Memory B cell (primary cell): ENCODE measurements around the gene AKNA.

ENCODE experiments used
- ATAC-seq: fragments of 150-1000 bp; cut with Tn5 transposase; 2 replicates; pipeline ENCODE4 v1.10.0; 2021; ENCODE audit warnings: low read depth, mild to moderate bottlenecking, moderate library complexity
- DNase-seq, 2 donors: peaks; one replicate each; pipeline ENCODE4 v3.0.0; 2022; ENCODE audit warnings: low spot score in 2 of 2
- H3K27ac Mint-ChIP-seq: one replicate; pipeline ENCODE4 v1.8.0; 2022; ENCODE audit warnings: mild to moderate bottlenecking, moderate library complexity, mixed read lengths
- H3K27me3 Mint-ChIP-seq: one replicate; pipeline ENCODE4 v1.8.0; 2022; ENCODE audit warnings: mixed read lengths
- H3K36me3 Mint-ChIP-seq: one replicate; pipeline ENCODE4 v1.8.0; 2022; ENCODE audit warnings: mild to moderate bottlenecking, mixed read lengths
- H3K4me1 Mint-ChIP-seq: one replicate; pipeline ENCODE4 v1.8.0; 2022; ENCODE audit warnings: mixed read lengths
- H3K4me3 Mint-ChIP-seq: one replicate; pipeline ENCODE4 v1.8.0; 2022; ENCODE audit warnings: mild to moderate bottlenecking, moderate library complexity, mixed read lengths
- H3K9me3 Mint-ChIP-seq: one replicate; pipeline ENCODE4 v1.8.0; 2022; ENCODE audit warnings: mixed read lengths

Gene AKNA

GRCh38 chr9:114396558-114397218, 8.9 kb upstream of the AKNA start:
- H3K27ac Mint-ChIP-seq = peak overlapping the region; percentile 94
- no peaks in the 10 kb centered on the region for H3K9me3 Mint-ChIP-seq
- H3K27me3 Mint-ChIP-seq = no peaks in the 10 kb centered on the region
- H3K4me3 Mint-ChIP-seq = peak overlapping the region; percentile 86
- no peak for DNase-seq
- H3K4me1 Mint-ChIP-seq = peaks cover 40% of the 10 kb centered on the region
- peaks cover 19% of the 10 kb centered on the region for H3K36me3 Mint-ChIP-seq
- no peak for ATAC-seq

- H3K4me1 Mint-ChIP-seq = peaks cover 47% of the 10 kb centered on the region
- DNase-seq (no peak), ATAC-seq (no peak)
- peaks cover 19% of the 10 kb centered on the region for H3K36me3 Mint-ChIP-seq
- H3K9me3 Mint-ChIP-seq = no peaks in the 10 kb centered on the region
- H3K27me3 Mint-ChIP-seq = no peaks in the 10 kb centered on the region
- peak overlapping the region; percentile 82 for H3K27ac Mint-ChIP-seq
- H3K4me3 Mint-ChIP-seq = peak overlapping the region; percentile 77
Observed at GRCh38 chr9:114395768-114396167, 8.0 kb upstream of the AKNA start.

GRCh38 chr9:114395334-114395617, 7.5 kb upstream of the AKNA start:
- Mint-ChIP-seq H3K4me1 (peaks cover 52% of the 10 kb centered on the region), H3K9me3 (no peaks in the 10 kb centered on the region), H3K4me3 (peak overlapping the region; percentile 49), H3K27me3 (no peaks in the 10 kb centered on the region), H3K27ac (peak overlapping the region; percentile 82), H3K36me3 (peaks cover 20% of the 10 kb centered on the region)
- ATAC-seq (no peak), DNase-seq (no peak)

- Mint-ChIP-seq H3K27me3 (no peaks in the 10 kb centered on the region), H3K36me3 (peaks cover 21% of the 10 kb centered on the region), H3K4me3 (peak overlapping the region; percentile 49), H3K4me1 (peaks cover 58% of the 10 kb centered on the region), H3K9me3 (no peaks in the 10 kb centered on the region), H3K27ac (peak overlapping the region; percentile 82)
- no peak for DNase-seq
- no peak for ATAC-seq
Observed at GRCh38 chr9:114394523-114395333, 6.9 kb upstream of the AKNA start.

- DNase-seq = no peak
- H3K4me3 Mint-ChIP-seq = peak overlapping the region; percentile 35
- ATAC-seq = no peak
- peak overlapping the region; percentile 78 for H3K27ac Mint-ChIP-seq
- no peaks in the 10 kb centered on the region for H3K9me3 Mint-ChIP-seq
- H3K27me3 Mint-ChIP-seq = no peaks in the 10 kb centered on the region
- H3K36me3 Mint-ChIP-seq = peaks cover 24% of the 10 kb centered on the region
- peaks cover 70% of the 10 kb centered on the region for H3K4me1 Mint-ChIP-seq
Observed at GRCh38 chr9:114392749-114393112, 4.9 kb upstream of the AKNA start.

GRCh38 chr9:114390952-114391351, 3.2 kb upstream of the AKNA start:
- no peaks in the 10 kb centered on the region for H3K9me3 Mint-ChIP-seq
- no peak for DNase-seq
- peak overlapping the region; percentile 72 for H3K4me3 Mint-ChIP-seq
- H3K36me3 Mint-ChIP-seq = peaks cover 25% of the 10 kb centered on the region
- H3K27me3 Mint-ChIP-seq = no peaks in the 10 kb centered on the region
- peak overlapping the region; percentile 92 for H3K27ac Mint-ChIP-seq
- no peak for ATAC-seq
- H3K4me1 Mint-ChIP-seq = peaks cover 65% of the 10 kb centered on the region

GRCh38 chr9:114389612-114390368, 2.0 kb upstream of the AKNA start:
- no peaks in the 10 kb centered on the region for H3K27me3 Mint-ChIP-seq
- H3K4me3 Mint-ChIP-seq = peak overlapping the region; percentile 72
- H3K36me3 Mint-ChIP-seq = peaks cover 21% of the 10 kb centered on the region
- ATAC-seq (peak; percentile 6), DNase-seq (no peak)
- H3K9me3 Mint-ChIP-seq = no peaks in the 10 kb centered on the region
- H3K4me1 Mint-ChIP-seq = peaks cover 59% of the 10 kb centered on the region
- H3K27ac Mint-ChIP-seq = peak overlapping the region; percentile 92

GRCh38 chr9:114388764-114389375, 1.1 kb upstream of the AKNA start:
- peak overlapping the region; percentile 92 for H3K27ac Mint-ChIP-seq
- DNase-seq = no peak
- no peak for ATAC-seq
- H3K27me3 Mint-ChIP-seq = no peaks in the 10 kb centered on the region
- H3K4me1 Mint-ChIP-seq = peaks cover 56% of the 10 kb centered on the region
- H3K4me3 Mint-ChIP-seq = peak overlapping the region; percentile 95
- peaks cover 19% of the 10 kb centered on the region for H3K36me3 Mint-ChIP-seq
- H3K9me3 Mint-ChIP-seq = no peaks in the 10 kb centered on the region

GRCh38 chr9:114388357-114388682, 538 bp upstream of the AKNA start:
- no peaks in the 10 kb centered on the region for H3K9me3 Mint-ChIP-seq
- DNase-seq = no peak
- H3K36me3 Mint-ChIP-seq = peaks cover 19% of the 10 kb centered on the region
- no peak for ATAC-seq
- no peaks in the 10 kb centered on the region for H3K27me3 Mint-ChIP-seq
- H3K27ac Mint-ChIP-seq = peak overlapping the region; percentile 92
- peak overlapping the region; percentile 95 for H3K4me3 Mint-ChIP-seq
- H3K4me1 Mint-ChIP-seq = peaks cover 57% of the 10 kb centered on the region

GRCh38 chr9:114386886-114387679, 699 bp downstream of the AKNA start:
- H3K4me1 Mint-ChIP-seq = peaks cover 64% of the 10 kb centered on the region
- H3K4me3 Mint-ChIP-seq = peak overlapping the region; percentile 95
- H3K9me3 Mint-ChIP-seq = no peaks in the 10 kb centered on the region
- H3K27me3 Mint-ChIP-seq = no peaks in the 10 kb centered on the region
- H3K27ac Mint-ChIP-seq = peak overlapping the region; percentile 92
- DNase-seq (no peak), ATAC-seq (no peak)
- H3K36me3 Mint-ChIP-seq = peaks cover 18% of the 10 kb centered on the region

- Mint-ChIP-seq H3K27ac (peak overlapping the region; percentile 92), H3K9me3 (no peaks in the 10 kb centered on the region), H3K36me3 (peaks cover 17% of the 10 kb centered on the region), H3K4me3 (peak overlapping the region; percentile 95), H3K4me1 (peaks cover 65% of the 10 kb centered on the region), H3K27me3 (no peaks in the 10 kb centered on the region)
- no peak for DNase-seq
- ATAC-seq = no peak
Observed at GRCh38 chr9:114386361-114386885, 1.4 kb downstream of the AKNA start.

- peaks cover 17% of the 10 kb centered on the region for H3K36me3 Mint-ChIP-seq
- H3K9me3 Mint-ChIP-seq = no peaks in the 10 kb centered on the region
- no peaks in the 10 kb centered on the region for H3K27me3 Mint-ChIP-seq
- peak overlapping the region; percentile 92 for H3K27ac Mint-ChIP-seq
- peaks cover 57% of the 10 kb centered on the region for H3K4me1 Mint-ChIP-seq
- peak overlapping the region; percentile 95 for H3K4me3 Mint-ChIP-seq
- DNase-seq = peak; percentile 77 to 81
- ATAC-seq = peak; percentile 86
Observed at GRCh38 chr9:114385397-114386181, 2.2 kb downstream of the AKNA start.
